Jurkat, Clone E6-1 (cell line): Measurements from ENCODE around the gene CARD11.

Experiments used
- DNase-seq: peaks from one replicate; pipeline ENCODE4 v3.0.0-alpha.2; 2011; ENCODE audit warnings: low read depth, low spot score
- H3K4me3 ChIP-seq: 2 replicates; pipeline ENCODE4 v1.5.1; 2011; ENCODE audit warnings: mild to moderate bottlenecking, low read length, control low read depth, moderate library complexity

The CARD11 gene

DNA sequence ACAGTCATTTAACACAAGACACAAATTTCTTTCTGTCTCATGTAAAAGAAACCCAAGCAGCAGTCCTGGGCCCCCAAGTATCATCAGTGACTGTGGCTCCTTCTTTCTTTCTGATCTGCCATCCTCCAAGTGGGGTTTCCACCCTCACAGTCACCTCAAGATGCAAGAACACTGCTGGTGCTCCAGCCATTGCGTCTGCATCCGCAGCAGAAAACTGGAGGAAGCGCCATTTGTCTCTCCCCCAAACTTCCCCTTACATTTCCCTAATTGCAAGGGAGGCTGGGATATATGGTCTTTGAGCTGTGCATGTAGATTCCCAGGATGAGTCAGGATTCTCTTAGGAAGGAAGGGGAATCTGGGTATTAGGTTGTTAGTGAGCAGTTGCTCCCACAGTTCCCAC, 138.6 kb downstream of the CARD11 start:
- no peak for DNase-seq
- H3K4me3 ChIP-seq = no peak overlapping the region

DNA sequence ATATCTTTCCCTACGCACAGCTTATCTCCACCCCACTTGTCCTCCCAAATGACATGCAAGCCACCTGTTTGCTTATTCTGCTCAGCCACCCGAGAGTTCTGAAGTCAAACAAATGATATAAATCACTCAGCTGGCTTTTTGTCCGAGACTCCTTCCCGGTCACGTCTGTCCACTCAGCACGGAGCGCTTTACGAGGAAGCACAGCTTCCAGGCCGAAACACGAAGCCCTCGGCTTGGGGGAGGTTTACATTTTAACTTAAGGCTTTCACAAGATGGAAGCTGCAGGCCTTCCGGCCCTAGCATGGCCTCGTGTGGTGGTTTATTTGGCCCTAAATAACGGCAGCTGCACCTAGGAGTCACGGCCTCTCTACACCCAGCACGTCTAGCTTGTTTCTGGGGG, 139.5 kb downstream of the CARD11 start:
- H3K4me3 ChIP-seq = no peak overlapping the region
- DNase-seq = no peak

DNA sequence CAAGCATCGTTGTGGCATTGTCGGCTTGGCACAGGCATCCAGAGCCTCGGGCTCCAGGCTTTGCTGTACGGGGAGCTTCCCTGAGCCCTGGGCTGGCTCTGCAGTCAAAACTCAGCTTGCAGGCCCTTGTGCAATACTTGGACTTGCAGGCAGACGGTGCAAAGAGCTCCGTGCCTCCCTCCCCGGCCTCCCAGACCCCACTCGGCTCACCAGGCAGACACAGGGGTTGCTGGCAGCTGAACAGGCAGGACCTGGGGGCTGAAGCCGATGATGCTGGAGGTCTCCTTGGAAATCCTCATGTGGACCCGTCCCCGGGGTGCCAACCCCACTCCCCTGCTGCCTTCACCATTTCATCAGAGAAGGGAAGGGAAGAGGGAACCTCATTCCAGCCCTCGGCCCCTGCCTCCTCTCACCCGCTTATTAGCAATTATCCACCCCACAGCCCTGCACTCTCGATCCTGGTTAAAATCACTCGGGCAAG, 139.9 kb downstream of the CARD11 start:
- no peak overlapping the region for H3K4me3 ChIP-seq
- DNase-seq = no peak

DNA sequence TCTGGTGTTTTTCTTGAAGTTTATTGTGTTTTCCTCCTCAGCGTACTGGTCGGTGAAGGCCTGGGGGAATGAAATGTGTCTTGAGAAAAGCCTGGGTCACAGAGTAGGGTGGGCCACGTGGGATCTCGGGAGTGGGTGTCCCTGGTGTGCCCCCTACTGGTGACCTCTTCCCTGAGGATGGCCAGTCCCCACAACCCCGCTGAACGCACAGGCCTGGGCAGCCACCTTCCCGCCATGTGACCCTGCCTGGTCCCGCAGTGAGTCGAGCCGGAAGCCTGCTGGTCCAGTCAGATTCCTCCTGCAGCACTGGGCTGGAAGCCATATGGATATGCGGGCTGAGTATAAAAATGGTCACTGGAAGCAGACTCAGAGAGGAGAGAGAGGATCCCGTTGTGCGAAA, 146.6 kb downstream of the CARD11 start:
- H3K4me3 ChIP-seq = no peak overlapping the region
- no peak for DNase-seq

DNA sequence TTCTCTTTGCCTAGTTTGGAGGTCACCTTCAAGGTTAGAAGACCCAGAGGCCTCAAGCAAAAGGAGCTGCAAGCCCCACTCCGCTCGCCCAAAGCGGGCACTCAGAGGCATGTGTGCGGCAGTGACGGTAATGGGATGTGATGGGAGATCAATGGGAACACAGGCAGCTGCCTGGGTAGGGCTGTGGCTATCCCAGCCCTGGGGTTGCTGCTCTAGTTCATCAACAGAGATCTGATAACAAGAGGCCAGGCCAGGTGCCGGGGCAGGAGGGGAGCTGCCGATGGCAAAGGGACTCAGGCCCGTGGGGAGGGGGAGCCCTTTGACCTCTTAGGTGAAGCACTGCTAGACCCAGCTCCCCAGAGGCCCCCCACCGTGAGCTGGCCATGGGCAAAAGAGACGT, 147.5 kb downstream of the CARD11 start:
- no peak overlapping the region for H3K4me3 ChIP-seq
- DNase-seq = no peak

DNA sequence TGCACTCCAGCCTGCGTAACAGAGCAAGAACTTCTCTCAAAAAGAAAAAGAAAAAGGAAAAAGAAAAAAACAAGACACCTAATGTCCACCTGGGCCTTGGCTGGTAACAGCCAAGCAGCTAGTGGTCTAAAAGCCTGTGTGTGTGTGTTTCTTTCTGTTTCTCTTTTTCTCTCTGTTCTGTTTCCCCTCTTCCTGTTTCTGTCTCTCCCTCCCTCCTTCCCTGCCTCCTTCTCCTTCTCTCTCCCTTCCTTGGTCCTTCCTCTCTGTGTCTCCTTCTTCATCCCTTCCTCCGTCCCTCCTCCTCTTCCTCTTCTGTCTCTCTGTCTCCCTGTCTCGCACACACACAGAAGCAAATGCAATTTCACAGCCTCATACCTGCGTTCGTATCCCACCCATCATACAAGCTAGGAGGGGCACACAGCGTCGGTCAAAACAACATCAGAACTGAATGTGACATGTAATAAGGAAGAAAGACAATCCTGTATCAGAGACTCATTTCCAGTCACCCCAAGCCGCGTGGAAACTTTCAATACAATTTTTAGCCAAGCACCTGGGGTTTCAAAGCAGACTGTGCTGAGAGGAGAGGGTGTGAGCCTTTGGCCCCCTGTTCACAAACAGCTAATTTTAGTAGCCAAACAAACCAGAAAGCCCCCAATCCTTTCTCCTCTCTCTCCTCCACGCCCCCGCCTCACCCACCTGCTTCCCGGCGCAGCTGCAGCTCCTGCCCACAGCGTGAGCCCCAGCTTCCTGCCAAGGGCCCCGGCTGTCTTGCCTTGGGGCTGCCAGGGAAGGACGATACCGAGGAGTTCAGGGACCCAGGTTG, 149.3 kb downstream of the CARD11 start:
- peak overlapping the region; percentile 46 for H3K4me3 ChIP-seq
- peak; percentile 55 for DNase-seq

DNA sequence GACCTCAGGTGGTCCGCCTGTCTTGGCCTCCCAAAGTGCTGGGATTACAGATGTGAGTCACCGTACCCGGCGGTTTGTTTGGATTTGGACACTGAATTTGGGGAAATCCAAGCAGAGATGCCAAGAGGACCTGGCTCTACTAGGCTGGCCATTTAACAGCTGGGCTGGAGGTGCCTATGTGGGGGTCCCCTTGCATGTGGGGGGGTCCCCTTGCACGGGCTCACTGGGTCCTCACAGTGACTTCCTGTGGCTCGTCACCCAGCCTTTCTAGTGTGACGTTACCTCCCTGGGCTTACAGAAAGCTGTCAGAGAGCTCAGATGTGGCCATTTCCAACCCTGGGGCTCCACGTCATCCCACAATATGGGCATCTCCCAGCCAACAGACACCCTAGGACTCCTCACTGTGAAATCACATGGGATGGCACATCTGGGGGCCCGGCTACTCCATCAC, 150.2 kb downstream of the CARD11 start:
- DNase-seq = no peak
- no peak overlapping the region for H3K4me3 ChIP-seq

DNA sequence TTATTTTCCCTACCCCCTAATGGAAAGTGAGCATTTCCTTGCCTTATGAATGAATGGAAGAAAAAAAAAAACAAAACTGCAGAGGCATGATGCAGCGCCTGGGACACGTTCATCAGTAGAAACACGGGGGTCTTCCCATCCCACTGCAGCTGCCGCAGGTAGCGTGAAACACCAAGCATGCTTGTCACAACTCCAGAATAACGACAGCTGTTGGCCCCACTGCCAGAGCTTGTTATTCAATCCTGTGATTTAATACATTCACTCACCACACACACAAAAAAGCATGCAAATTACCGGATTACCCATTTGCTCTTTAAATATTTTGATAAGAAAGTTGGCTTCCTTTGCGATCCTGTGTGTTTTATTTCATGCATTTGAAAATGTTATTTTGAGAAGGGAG, 151.1 kb downstream of the CARD11 start:
- no peak overlapping the region for H3K4me3 ChIP-seq
- no peak for DNase-seq

DNA sequence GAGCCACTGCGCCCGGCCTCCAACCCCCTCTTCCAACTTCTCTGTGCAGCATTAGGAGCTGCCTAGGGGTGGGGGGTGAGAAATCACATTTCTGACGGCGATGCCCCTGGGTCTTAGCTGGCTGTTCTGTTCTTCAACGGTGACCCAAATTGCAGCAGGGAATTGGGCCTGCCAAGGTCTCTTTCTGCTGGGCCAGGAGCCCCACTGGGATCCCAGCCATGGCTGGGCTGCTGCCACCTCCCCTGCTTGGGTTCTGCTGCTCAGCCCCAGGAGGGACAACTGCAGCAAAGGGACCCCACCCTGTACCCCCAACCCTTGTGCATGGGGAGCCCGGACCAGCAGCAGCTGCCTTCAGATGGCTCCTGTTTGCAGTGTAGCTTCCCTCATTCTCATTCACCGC, 155.9 kb downstream of the CARD11 start:
- no peak overlapping the region for H3K4me3 ChIP-seq
- no peak for DNase-seq

DNA sequence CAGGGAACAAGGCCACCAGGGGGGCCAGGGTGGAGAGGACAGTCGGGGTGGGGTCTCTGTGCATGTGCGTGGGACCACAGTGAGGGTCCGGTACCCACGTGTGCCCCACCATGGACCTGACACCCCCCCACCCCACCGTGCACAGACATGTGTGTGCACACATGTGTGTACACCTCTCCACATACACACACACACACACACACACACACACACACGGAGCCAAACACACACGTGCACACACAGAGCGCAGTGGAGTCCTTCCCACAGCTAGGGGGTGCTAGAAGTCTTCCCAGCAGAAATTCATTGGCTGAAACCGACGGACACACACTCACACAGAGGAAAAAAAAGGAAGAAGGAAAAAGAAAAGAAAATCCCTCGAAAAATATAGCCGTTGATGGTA, 156.8 kb downstream of the CARD11 start:
- H3K4me3 ChIP-seq = no peak overlapping the region
- peak; percentile 56 for DNase-seq

DNA sequence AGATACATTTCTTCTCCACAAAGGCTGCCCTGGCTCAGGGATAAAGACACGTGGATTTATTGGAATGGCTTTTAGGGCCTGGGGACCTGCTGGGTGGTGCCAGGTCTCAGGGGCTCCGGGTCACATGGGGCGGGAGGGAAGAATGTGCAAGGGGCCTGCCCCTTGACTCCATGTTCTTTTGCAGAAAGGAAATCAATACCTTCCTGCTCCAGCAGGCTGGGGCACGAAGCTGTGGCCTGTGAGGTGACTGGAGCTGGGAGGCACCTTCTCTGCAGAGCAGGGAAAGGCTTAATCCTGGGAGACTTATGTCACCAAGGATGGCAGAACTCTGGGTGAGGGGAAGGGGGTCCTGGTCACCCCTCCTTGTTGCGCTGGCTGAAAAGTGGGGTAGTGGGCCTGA, 157.3 kb downstream of the CARD11 start:
- H3K4me3 ChIP-seq = no peak overlapping the region
- no peak for DNase-seq

DNA sequence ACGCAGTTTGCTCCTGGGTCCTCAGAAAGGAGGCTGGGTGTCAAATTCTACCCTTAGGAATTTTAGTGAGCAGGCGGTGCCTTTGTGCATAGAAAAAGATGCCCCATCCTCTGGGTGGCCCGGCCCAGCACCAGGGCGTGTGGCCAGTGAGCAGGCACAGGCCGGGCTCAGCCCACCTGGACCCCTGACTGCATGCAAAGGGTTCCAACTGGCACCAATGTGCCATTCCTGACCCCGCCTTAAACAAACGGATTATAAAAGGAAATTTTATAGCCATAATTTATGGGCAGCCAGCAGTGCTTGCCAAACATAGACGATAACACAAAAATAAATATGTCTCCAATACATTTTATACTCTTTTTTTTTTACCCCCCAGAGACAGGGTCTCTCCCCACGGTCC, 159.5 kb downstream of the CARD11 start:
- DNase-seq = no peak
- no peak overlapping the region for H3K4me3 ChIP-seq

DNA sequence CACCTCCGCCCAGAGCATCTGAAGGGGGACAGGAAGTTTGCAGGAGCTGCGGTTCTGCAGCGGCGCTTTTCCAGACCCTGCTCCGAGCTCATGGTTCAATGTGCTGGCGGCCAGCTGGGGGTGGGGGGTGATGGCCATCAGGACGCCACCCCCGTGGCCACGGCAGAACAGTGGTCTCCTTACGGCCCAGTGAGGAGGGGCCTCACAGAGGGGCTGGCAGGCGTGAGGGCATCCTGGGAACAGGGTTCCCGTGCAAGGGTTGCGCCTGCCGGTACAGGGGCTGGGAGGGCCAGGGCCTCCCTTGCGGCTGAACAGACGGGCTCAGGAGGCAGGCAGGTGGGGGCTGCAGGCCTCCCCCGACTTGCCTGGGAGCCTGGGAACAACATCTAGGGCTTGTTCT, 160.6 kb downstream of the CARD11 start:
- no peak overlapping the region for H3K4me3 ChIP-seq
- DNase-seq = no peak

DNA sequence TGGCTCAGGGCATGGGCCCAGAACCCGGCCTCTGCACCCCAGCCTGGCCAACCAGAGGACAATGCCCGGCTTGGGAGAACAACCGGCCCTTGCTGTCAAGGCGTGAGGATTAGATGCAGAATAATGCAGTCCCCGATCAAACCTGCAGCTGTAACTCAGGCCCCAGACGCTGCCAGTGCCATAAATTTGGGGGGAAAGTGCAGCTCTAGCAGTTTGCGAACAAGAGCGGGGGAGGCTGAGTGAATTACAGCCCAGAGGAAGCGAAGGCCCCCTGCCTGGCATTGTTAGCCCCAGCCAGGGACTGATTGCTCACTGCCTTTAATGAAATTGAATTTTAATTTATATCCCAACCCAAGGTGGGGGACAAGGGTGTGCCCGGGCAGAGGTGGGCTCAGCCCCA, 161.6 kb downstream of the CARD11 start:
- no peak for DNase-seq
- no peak overlapping the region for H3K4me3 ChIP-seq

DNA sequence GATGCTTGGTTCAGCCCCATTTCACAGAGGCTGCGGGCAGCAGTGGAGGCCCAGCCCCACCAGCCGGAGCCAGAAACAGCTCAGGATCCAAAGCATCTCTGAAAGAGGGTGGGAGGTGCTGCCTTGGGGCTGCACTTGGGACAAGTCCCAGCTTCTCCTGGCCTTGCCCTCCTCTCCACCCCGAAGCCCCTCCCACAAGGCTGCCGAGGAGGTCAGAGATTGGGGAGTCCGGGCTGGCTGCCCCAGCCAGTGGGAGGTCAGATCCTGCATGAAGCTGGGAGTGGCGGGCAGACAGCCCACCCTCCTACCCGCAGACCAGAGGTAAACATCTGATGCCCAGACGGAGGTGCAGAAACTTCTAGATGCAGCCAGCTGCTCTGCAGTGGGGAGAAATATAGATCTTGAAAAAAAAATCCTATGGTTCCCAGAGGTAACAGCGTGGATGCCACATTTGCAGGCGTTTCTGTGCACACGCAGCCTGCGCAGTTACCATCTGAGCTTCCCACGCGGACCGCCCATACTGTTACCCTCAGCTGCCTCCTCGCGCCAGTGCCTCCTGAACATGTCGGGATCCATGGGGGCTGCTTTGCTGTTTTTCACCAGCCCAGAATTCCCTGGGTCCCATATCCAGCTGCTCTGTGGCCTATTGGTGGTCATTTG, 162.7 kb downstream of the CARD11 start:
- no peak overlapping the region for H3K4me3 ChIP-seq
- DNase-seq = no peak

DNA sequence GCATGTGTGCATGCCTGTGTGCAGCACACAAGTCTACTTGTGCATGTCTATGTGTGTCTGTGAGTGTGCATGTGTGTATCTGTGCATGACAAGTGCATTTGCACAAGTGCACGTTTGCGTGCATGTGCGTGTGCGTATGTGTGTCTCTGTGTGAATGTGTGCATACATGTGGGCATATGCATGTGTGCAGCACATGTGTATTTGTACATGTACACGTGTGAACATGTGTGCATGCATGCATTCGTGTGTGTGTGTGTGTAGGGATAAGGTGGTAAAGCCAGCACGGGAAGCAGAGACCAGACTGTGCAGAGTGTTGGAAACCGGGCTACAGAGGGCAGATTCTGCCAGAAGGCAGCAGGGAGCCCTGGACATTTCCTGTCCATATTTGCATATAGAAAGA, 163.6 kb downstream of the CARD11 start:
- no peak for DNase-seq

DNA sequence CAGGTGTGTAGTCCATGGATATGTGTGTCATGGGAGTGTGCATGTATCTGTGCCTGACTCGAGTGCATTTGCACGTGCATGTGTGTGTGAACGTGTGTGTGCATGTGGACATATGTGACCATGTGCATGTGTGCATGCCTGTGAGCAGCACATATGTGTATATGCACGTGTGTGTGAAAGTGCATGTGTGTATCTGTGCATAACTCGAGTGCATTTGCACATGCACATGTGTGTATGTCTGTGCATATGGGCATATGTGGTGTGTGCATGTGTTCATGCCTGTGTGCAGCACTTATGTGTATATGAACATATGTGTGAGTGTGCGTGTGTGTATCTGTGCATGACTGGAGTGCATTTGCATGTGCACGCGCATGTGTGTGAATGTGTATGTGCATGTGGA, 164.3 kb downstream of the CARD11 start:
- no peak overlapping the region for H3K4me3 ChIP-seq
- no peak for DNase-seq

More for the DNA sequence above, 163.6 kb downstream of the CARD11 start:
- no peak overlapping the region for H3K4me3 ChIP-seq

DNA sequence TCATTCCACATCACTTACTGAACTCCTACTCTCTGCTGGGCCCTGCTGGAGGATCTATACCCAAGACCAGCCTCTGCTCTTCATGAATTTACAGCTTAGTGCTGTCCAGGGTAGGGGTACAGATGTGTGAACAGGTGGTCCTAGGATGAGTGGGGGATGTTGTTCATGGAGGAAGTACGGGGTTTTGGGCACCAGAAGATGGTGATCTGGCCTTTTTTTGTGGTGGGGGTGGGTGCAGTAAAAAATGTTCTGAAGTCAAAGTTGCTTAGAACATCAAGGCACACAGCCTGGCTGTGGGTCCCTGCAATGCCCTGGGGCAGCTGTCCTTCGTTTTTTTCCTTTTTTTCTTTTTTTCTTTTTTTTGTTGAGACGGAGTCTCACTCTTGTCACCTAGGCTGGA, 165.4 kb downstream of the CARD11 start:
- H3K4me3 ChIP-seq = no peak overlapping the region
- DNase-seq = peak; percentile 53

DNA sequence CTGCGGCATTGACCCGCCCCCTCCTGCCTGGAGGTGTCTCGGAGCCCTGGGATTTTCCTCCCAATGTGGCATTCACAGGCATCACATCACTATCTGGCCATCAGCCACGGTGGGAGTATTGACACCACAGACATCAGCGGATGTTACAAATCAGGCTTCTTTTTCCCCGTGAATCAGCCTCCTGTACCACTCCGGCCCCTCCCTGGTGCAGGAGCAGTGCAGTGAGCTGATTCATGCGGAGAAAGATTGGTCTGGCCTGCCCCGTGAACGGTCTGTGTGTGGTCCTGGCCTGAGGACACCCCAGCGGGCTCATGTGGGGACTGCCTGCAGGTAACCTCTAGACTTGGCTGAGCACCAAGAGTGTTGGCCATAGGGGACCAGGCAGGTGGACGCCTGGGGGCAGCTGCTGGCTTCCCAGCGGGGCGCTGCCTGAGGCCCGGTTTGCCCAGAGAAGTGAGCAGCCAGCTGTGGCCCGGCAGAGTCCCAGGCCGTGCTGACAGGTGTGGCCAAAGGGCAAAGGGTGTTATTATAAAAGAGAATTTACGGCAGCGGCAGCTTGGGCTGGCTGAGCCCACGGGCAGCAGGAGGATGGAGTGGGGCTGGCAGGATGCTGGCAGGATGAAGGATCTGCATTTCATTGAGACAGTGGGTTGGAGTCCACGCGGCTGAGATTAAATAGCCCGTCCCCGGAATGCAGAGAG, 167.5 kb downstream of the CARD11 start:
- no peak overlapping the region for H3K4me3 ChIP-seq
- DNase-seq = no peak
